Measurements from ENCODE around the gene DENND2A.

DNA sequence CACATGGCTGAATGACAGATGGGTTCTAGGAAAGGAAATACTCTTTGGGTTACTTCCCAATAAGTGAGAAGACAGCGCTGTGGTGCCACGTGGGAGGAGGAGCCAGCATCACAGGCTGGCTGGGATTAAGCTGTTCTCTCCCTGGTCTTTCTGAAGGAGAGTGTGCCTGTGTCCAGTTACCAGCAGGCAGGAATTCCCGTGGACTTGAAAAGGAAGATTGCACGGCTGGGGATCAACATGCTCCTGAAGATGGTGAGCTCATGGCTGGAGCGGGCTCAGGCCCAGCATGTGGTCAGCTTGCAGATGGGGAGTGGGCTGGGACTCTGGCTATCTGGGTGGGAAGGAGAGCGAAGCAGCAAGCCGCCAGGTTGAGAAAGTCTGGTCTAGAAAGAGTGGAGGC is 40.3 kb upstream of the DENND2A start:
- TF ChIP-seq, protein P1, sequence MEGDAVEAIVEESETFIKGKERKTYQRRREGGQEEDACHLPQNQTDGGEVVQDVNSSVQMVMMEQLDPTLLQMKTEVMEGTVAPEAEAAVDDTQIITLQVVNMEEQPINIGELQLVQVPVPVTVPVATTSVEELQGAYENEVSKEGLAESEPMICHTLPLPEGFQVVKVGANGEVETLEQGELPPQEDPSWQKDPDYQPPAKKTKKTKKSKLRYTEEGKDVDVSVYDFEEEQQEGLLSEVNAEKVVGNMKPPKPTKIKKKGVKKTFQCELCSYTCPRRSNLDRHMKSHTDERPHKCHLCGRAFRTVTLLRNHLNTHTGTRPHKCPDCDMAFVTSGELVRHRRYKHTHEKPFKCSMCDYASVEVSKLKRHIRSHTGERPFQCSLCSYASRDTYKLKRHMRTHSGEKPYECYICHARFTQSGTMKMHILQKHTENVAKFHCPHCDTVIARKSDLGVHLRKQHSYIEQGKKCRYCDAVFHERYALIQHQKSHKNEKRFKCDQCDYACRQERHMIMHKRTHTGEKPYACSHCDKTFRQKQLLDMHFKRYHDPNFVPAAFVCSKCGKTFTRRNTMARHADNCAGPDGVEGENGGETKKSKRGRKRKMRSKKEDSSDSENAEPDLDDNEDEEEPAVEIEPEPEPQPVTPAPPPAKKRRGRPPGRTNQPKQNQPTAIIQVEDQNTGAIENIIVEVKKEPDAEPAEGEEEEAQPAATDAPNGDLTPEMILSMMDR (IDR thresholded peaks at IDR 0.05 in 8 of 11, conservative IDR thresholded peaks at IDR 0.05 in 3 of 11): no peak
- TF ChIP-seq POLR2A (IDR thresholded peaks at IDR 0.05): no peak
- no peak for TF ChIP-seq POLR2AphosphoS5 (IDR thresholded peaks at IDR 0.05)

Measured in spleen (tissue), 7 donors.